ENCODE results near the gene NEK2. TPM values are rescaled to one million over a fixed set of nuclear protein-coding genes. Genes with fewer than 3 reads are reported as not detected.

NEK2 gene
- total RNA-seq, 1 donor from 2014 or later = 93.3 TPM

DNA sequence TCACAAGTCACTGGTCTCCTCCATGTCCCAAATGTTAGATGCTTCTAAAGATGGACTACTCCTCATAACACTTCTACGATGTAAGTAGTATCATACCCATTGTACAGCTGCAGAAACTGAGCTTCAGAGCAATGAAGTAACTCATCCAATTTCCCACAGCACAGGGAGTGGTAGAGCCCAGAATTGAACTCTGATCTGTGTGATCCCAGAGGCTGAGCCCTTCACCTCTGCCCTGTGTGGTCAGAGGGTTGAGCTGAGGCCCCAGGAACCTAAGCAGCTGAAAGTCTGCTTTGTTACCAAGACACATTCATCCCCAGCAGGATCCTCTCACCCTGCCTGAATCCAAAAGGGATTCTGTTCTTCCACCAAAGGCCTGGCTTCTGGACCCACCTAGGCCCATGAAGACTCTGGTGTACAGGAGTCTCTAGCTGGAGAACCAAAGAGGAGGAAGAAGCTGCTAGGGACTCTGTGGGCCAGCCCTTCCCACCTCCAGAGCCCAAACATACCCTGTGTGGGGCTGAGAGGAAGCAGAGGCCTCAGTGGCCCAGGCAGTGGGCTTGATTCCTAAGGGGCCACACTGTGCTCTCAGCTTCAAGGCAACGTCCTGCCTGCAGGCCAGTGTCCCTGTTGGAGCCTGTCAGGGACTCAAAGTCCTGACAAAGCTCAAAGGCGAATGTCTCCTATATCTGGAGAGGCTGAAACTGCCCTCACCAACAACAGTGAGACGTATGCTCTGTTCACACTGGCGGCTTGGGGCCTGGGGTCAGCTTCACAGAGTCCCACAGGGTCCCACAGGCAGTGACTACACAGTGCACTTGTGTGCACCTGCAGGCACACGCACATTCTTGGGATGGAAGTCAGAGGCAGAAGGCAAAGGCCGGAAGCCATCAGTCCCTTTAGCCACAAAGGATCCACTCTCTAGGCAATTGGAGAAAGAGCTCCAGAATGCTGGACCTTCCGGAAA, 56.1 kb downstream of the NEK2 start:
- no peak for DNase-seq (ENCODE audit: low spot score)
- no peaks in the 10 kb centered on the region for H3K36me3 ChIP-seq
- no peaks in the 10 kb centered on the region for H3K79me2 ChIP-seq (ENCODE audit: low read depth)
- H3K27me3 ChIP-seq = no peaks in the 10 kb centered on the region
- H3K4me2 ChIP-seq = no peak overlapping the region
- H3K9ac ChIP-seq = no peak overlapping the region
- no peaks in the 10 kb centered on the region for H4K20me1 ChIP-seq (ENCODE audit: low read depth)
- no peak for TF ChIP-seq EZH2 (IDR thresholded peaks at IDR 0.05)
- TF ChIP-seq, protein P1, sequence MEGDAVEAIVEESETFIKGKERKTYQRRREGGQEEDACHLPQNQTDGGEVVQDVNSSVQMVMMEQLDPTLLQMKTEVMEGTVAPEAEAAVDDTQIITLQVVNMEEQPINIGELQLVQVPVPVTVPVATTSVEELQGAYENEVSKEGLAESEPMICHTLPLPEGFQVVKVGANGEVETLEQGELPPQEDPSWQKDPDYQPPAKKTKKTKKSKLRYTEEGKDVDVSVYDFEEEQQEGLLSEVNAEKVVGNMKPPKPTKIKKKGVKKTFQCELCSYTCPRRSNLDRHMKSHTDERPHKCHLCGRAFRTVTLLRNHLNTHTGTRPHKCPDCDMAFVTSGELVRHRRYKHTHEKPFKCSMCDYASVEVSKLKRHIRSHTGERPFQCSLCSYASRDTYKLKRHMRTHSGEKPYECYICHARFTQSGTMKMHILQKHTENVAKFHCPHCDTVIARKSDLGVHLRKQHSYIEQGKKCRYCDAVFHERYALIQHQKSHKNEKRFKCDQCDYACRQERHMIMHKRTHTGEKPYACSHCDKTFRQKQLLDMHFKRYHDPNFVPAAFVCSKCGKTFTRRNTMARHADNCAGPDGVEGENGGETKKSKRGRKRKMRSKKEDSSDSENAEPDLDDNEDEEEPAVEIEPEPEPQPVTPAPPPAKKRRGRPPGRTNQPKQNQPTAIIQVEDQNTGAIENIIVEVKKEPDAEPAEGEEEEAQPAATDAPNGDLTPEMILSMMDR (IDR thresholded peaks at IDR 0.05) = no peak
- TF ChIP-seq EZH2phosphoT487 (IDR thresholded peaks at IDR 0.05) = no peak
- H2AFZ ChIP-seq (replicated peaks) = no peak overlapping the region
- no peaks in the 10 kb centered on the region for H3K9me3 Mint-ChIP-seq
- H3K4me1 ChIP-seq = peaks cover 4% of the 10 kb centered on the region
- H3K9me3 ChIP-seq (ENCODE audit: low read depth) = no peaks in the 10 kb centered on the region
- H3K4me1 Mint-ChIP-seq = no peaks in the 10 kb centered on the region
- H3K27me3 Mint-ChIP-seq (ENCODE audit: insufficient read depth, low read depth) = peaks cover 8% of the 10 kb centered on the region
- H3F3A ChIP-seq (ENCODE audit: low read depth) = peaks cover 5% of the 10 kb centered on the region
- H3K4me3 Mint-ChIP-seq = no peak overlapping the region
- H3K27ac Mint-ChIP-seq = peak overlapping the region; percentile 45
- no peak overlapping the region for H3K4me3 ChIP-seq
- no peak overlapping the region for H3K27ac ChIP-seq
- H3K36me3 Mint-ChIP-seq = no peaks in the 10 kb centered on the region

DNA sequence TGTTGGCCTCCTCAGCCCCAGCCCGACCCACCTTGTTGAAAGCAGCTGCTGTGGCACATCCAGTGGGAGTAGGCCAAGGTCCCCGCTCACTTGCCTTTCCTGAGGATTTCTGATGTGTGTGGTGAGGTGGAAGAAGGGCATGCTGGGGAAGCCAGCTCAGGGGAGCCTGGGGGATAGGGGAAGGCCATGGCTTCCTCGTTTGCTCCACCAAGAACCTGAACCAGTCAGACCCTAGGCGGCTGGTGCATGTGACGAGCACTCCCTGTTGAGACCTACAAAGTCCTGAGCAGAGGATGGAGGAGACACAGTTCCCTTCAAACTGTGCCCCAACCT, 58.5 kb downstream of the NEK2 start:
- Mint-ChIP-seq H3K36me3 (no peaks in the 10 kb centered on the region), H3K9me3 (no peaks in the 10 kb centered on the region), H3K4me1 (peaks cover 6% of the 10 kb centered on the region), H3K27ac (no peak overlapping the region), H3K4me3 (no peak overlapping the region), H3K27me3 (ENCODE audit: insufficient read depth, low read depth) (peaks cover 7% of the 10 kb centered on the region)
- DNase-seq (ENCODE audit: low spot score) = no peak
- Histone ChIP-seq H3F3A (ENCODE audit: low read depth) (peaks cover 5% of the 10 kb centered on the region), H3K27ac (no peak overlapping the region), H3K36me3 (no peaks in the 10 kb centered on the region), H3K79me2 (ENCODE audit: low read depth) (no peaks in the 10 kb centered on the region), H3K4me3 (no peak overlapping the region), H3K9ac (no peak overlapping the region), H3K9me3 (ENCODE audit: low read depth) (no peaks in the 10 kb centered on the region), H4K20me1 (ENCODE audit: low read depth) (no peaks in the 10 kb centered on the region), H3K27me3 (no peaks in the 10 kb centered on the region), H2AFZ (replicated peaks) (peak overlapping the region; percentile 99), H3K4me1 (peaks cover 4% of the 10 kb centered on the region), H3K4me2 (no peak overlapping the region)
- TF ChIP-seq EZH2 (IDR thresholded peaks at IDR 0.05) (no peak), EZH2phosphoT487 (IDR thresholded peaks at IDR 0.05) (no peak)
- TF ChIP-seq, protein P1 (IDR thresholded peaks at IDR 0.05) = no peak

DNA sequence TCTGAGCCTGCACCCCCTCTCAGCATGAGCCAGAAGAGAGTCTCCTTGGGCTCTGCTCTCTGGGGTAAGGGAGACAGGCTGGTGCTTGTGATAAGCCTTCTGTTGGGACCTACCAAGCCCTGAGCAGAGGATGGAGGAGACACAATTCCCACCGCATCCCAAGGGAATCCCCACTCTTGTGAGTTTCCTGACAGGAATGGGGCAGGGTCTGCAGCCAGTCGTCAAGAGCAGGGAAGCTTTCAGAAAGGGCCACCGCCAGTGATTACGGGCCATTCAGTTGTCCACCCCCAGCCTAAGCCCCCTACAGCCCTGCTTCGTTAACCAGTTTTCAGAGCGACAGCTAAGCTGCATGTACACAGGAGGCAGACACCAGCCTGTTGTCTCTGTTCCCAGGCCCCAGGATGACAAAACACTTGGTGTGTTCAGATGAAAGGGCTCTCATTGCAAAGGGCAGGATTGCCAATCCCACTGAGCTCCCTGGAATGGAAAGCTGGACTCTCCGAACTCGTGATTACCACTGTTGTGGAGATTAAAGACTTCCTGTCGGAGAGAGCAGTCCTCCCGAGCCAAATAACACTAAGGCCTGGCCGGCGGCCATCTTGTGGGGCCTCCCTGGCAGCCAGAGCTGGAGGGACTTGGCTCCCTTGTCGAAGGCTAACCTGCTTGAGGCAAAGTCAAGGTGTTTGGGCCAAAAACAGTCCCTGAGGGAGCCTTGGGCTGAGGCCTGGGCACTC, 59.0 kb downstream of the NEK2 start:
- DNase-seq (ENCODE audit: low spot score) = no peak
- Histone ChIP-seq H2AFZ (replicated peaks) (peak overlapping the region; percentile 99), H3K4me3 (no peak overlapping the region), H4K20me1 (ENCODE audit: low read depth) (no peaks in the 10 kb centered on the region), H3K79me2 (ENCODE audit: low read depth) (no peaks in the 10 kb centered on the region), H3K36me3 (no peaks in the 10 kb centered on the region), H3K9me3 (ENCODE audit: low read depth) (no peaks in the 10 kb centered on the region), H3F3A (ENCODE audit: low read depth) (peaks cover 5% of the 10 kb centered on the region), H3K4me2 (no peak overlapping the region), H3K4me1 (peaks cover 4% of the 10 kb centered on the region), H3K27me3 (no peaks in the 10 kb centered on the region), H3K9ac (no peak overlapping the region), H3K27ac (peak overlapping the region; percentile 67)
- H3K9me3 Mint-ChIP-seq = no peaks in the 10 kb centered on the region
- no peak overlapping the region for H3K4me3 Mint-ChIP-seq
- TF ChIP-seq EZH2phosphoT487 (IDR thresholded peaks at IDR 0.05) = no peak
- peaks cover 5% of the 10 kb centered on the region for H3K27me3 Mint-ChIP-seq (ENCODE audit: insufficient read depth, low read depth)
- peaks cover 11% of the 10 kb centered on the region for H3K4me1 Mint-ChIP-seq
- H3K27ac Mint-ChIP-seq = no peak overlapping the region
- H3K36me3 Mint-ChIP-seq = no peaks in the 10 kb centered on the region
